Gastrocnemius medialis (tissue), 4 donors: ENCODE measurements around the gene EHD4.

Experiments used
- CTCF ChIP-seq, 5 experiments: fragments of 450-650 bp in 3 of 5; fragments of 200-600 bp in 2 of 5; sonication (generic) in 2 of 5; IDR thresholded peaks in 4 of 5; conservative IDR thresholded peaks in 1 of 5; 1 replicate in 4 of 5; 2 replicates in 1 of 5; pipeline ENCODE4 v1.5.1; 2016 to 2019; ENCODE audit warnings: antibody characterized with exemption in 5 of 5, mild to moderate bottlenecking in 3 of 5, moderate library complexity in 3 of 5
- POLR2A ChIP-seq, 2 donors: fragments of 450-650 bp; IDR thresholded peaks; one replicate each; pipeline ENCODE4 v1.6.1; 2017; ENCODE audit warnings: antibody characterized with exemption in 2 of 2, mild to moderate bottlenecking in 2 of 2, moderate library complexity in 2 of 2

DNA sequence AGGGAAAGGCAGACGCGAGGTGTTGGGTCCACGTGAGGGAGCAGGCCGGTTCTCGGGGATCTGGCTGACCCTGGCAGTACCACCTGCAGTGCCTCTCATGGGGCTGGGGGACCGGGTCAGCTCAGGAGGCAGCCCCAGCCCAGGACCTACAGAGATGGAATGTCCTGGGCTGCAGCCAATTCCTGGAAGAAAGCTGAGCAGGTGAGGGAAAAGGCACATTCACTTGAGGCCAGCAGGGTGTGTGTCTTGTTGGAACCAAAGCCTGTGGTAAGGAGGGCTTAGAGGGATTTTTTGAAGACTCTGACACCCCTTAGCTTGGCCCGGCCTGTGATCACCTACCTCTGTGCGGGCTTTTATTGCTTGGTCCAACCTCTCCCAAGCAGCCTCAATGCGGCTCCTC lies 117.9 kb downstream of the EHD4 start:
- TF ChIP-seq CTCF (IDR thresholded peaks at IDR 0.05 in 4 of 5, conservative IDR thresholded peaks at IDR 0.05 in 1 of 5): no peak
- TF ChIP-seq POLR2A (IDR thresholded peaks at IDR 0.05): no peak
